Measurements from ENCODE around the gene TSPAN9. TPM values are rescaled to one million over a fixed set of nuclear protein-coding genes. Genes with fewer than 3 reads are reported as not detected.

The TSPAN9 gene
- total RNA-seq, 2 experiments from 2014 or later = 0.07 TPM; not detected in 1

- H3K27ac Mint-ChIP-seq = no peak overlapping the region
- no peak for ATAC-seq
- H3K4me1 Mint-ChIP-seq (ENCODE audit: low read depth) = peaks cover 8% of the 10 kb centered on the region
- DNase-seq = no peak
- intact Hi-C loops (cut with micrococcal nuclease) = no loop called here
- no peak overlapping the region for H3K4me3 Mint-ChIP-seq
- ChIA-PET CTCF (interaction anchor here (1.1 kb wide), 1 partner anchor 48 kb away, joined by 5 read pairs; no protein-coding TSS in a partner anchor), POLR2A (no interaction called here)
- TF ChIP-seq CTCF (IDR thresholded peaks at IDR 0.05) = no peak
- no peaks in the 10 kb centered on the region for H3K36me3 Mint-ChIP-seq (ENCODE audit: low read depth)
- H3K9me3 Mint-ChIP-seq = no peaks in the 10 kb centered on the region
- no peaks in the 10 kb centered on the region for H3K27me3 Mint-ChIP-seq
Observed at GRCh38 chr12:3227076-3227975, 150.1 kb downstream of the TSPAN9 start.

GRCh38 chr12:3228552-3228951 lies 151.4 kb downstream of the TSPAN9 start:
- Mint-ChIP-seq H3K4me3 (no peak overlapping the region), H3K4me1 (ENCODE audit: low read depth) (peaks cover 8% of the 10 kb centered on the region), H3K9me3 (no peaks in the 10 kb centered on the region), H3K36me3 (ENCODE audit: low read depth) (no peaks in the 10 kb centered on the region), H3K27me3 (no peaks in the 10 kb centered on the region), H3K27ac (no peak overlapping the region)
- intact Hi-C loops (cut with micrococcal nuclease) = no loop called here
- ChIA-PET POLR2A (interaction anchor here (0.6 to 1.4 kb wide), 2 partner anchors 11 to 1060 kb away, joined by 3 read pairs; no protein-coding TSS in a partner anchor), CTCF (interaction anchor here (1.1 kb wide), 1 partner anchor 46 kb away, joined by 5 read pairs; no protein-coding TSS in a partner anchor)
- no peak for TF ChIP-seq CTCF (IDR thresholded peaks at IDR 0.05)
- no peak for DNase-seq
- ATAC-seq = no peak

GRCh38 chr12:3229577-3229976 lies 152.4 kb downstream of the TSPAN9 start:
- Mint-ChIP-seq H3K4me1 (ENCODE audit: low read depth) (peaks cover 8% of the 10 kb centered on the region), H3K9me3 (no peaks in the 10 kb centered on the region), H3K36me3 (ENCODE audit: low read depth) (no peaks in the 10 kb centered on the region), H3K27ac (no peak overlapping the region), H3K4me3 (no peak overlapping the region), H3K27me3 (peaks cover 1% of the 10 kb centered on the region)
- no peak for TF ChIP-seq CTCF (IDR thresholded peaks at IDR 0.05)
- CTCF ChIA-PET = interaction anchor here (1.1 kb wide), 1 partner anchor 45 kb away, joined by 3 read pairs; no protein-coding TSS in a partner anchor
- POLR2A ChIA-PET = interaction anchor here (1.4 kb wide), 1 partner anchor 12 kb away, joined by 3 read pairs; no protein-coding TSS in a partner anchor
- DNase-seq (no peak), ATAC-seq (no peak)
- intact Hi-C loops (cut with micrococcal nuclease) = no loop called here

GRCh38 chr12:3230758-3231375 lies 153.7 kb downstream of the TSPAN9 start:
- intact Hi-C loops (cut with micrococcal nuclease) = no loop called here
- no peak for TF ChIP-seq CTCF (IDR thresholded peaks at IDR 0.05)
- POLR2A ChIA-PET = no interaction called here
- DNase-seq (no peak), ATAC-seq (no peak)
- no peak overlapping the region for H3K27ac Mint-ChIP-seq
- H3K4me1 Mint-ChIP-seq (ENCODE audit: low read depth) = peaks cover 1% of the 10 kb centered on the region
- H3K36me3 Mint-ChIP-seq (ENCODE audit: low read depth) = no peaks in the 10 kb centered on the region
- peaks cover 2% of the 10 kb centered on the region for H3K27me3 Mint-ChIP-seq
- H3K4me3 Mint-ChIP-seq = no peak overlapping the region
- no peaks in the 10 kb centered on the region for H3K9me3 Mint-ChIP-seq
- CTCF ChIA-PET = no interaction called here

- Mint-ChIP-seq H3K4me1 (ENCODE audit: low read depth) (no peaks in the 10 kb centered on the region), H3K9me3 (no peaks in the 10 kb centered on the region), H3K4me3 (no peak overlapping the region), H3K36me3 (ENCODE audit: low read depth) (no peaks in the 10 kb centered on the region), H3K27me3 (peaks cover 2% of the 10 kb centered on the region), H3K27ac (no peak overlapping the region)
- intact Hi-C loops (cut with micrococcal nuclease) = no loop called here
- DNase-seq (no peak), ATAC-seq (no peak)
- ChIA-PET CTCF (no interaction called here), POLR2A (no interaction called here)
- TF ChIP-seq CTCF (IDR thresholded peaks at IDR 0.05) = no peak
Observed at GRCh38 chr12:3231399-3231876, 154.3 kb downstream of the TSPAN9 start.
